Activated T-cell treated with anti-CD3 and anti-CD28 coated beads for 4 hours (primary cell): ENCODE results near the gene MDFIC.

Source experiments
- DNase-seq: peaks from one replicate; pipeline ENCODE4 v3.0.0-alpha.2; 2020

Gene MDFIC

GRCh38 chr7:115044224-115044623, 122.3 kb downstream of the MDFIC start:
- no peak for DNase-seq

DNA sequence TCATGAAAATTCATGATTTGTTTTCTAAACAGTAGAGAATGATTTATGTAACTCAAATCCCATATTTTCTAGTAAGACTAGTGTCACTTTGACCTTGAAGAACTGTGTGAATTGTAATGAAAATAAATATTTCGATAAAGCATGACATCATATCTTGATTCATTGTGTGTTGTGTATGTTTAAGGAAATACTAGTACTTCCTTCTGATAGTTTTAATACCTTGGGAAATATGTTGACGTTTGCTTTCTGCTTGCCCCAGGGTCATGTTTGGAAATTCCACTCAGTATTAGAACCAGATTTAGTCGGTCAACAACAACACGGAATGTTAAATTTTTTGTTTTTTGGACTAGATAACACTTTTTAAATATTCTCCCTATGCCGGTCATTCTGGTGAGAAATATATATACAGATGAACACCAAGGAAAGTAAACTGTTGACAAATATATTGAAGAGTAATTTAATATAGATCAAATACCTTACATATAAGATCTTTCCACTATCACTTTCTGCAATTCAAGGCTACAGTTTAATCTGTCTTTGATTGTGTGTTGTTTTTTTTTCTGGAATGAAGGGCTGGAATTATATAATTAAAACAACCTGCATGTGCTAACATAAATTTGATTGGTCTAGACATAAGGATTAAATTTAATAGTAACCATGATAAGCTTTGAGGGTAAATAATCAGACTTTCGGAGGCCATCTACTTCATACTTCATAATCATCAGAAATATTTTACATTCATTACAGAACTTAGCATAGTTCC, 126.2 kb downstream of the MDFIC start:
- no peak for DNase-seq

DNA sequence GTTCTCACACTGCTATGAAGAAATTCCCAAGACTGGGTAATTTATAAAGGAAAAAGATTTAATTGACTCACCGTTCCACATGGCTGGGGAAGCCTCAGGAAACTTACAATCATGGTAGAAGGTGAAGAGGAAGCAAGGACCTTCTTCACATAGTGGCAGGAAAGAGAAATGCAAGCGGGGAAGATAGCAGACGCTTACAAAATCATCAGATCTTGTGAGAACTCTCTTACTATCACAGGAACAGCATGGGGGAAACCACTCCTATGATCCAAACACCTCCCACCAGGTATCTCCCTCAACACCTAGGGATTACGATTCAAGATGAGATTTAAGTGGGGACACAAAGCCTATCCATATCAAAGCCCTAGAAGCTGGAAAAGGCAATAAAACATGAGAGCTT, 130.8 kb downstream of the MDFIC start:
- no peak for DNase-seq

- DNase-seq: no peak
Measured at GRCh38 chr7:115054478-115055065, 132.7 kb downstream of the MDFIC start.

- DNase-seq: no peak
Measured at GRCh38 chr7:115056019-115056418, 134.1 kb downstream of the MDFIC start.

- no peak for DNase-seq
Measured at GRCh38 chr7:115058726-115059125, 136.8 kb downstream of the MDFIC start.

DNA sequence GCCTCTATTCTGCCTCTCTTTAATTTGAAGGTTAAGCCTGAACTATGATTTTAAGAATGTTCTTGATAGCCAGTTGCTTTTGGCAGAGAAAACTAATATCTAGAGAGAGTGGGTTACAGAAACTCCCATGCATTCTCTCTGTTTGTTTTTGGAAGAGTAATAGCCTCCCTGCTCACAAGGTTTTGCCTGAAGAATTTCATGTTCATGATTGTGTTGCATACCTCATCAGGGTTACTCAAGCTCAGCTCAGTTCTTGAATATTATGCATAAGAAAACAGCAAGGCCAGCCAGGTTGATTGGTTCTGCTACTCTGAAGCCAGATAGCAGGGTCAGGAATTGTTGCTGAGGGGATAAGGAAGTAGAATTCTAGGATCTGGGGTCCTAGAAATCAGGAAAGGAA, 137.4 kb downstream of the MDFIC start:
- no peak for DNase-seq

GRCh38 chr7:115060095-115060870, 138.4 kb downstream of the MDFIC start:
- no peak for DNase-seq

- no peak for DNase-seq
Measured at GRCh38 chr7:115066050-115066449, 144.2 kb downstream of the MDFIC start.

- DNase-seq: no peak
Measured at GRCh38 chr7:115066634-115067033, 144.7 kb downstream of the MDFIC start.

- no peak for DNase-seq
Measured at GRCh38 chr7:115068220-115068619, 146.3 kb downstream of the MDFIC start.
